Gastroesophageal sphincter (tissue), 4 donors: ENCODE data around the gene KLHL3. TPM values are rescaled to one million over a fixed set of nuclear protein-coding genes. Genes with fewer than 3 reads are reported as not detected.

Source experiments
- ATAC-seq: fragments of 150-250 bp; one replicate; pipeline ENCODE4 v1.9.1; 2016; ENCODE audit warnings: mild to moderate bottlenecking, moderate library complexity
- H3K27ac ChIP-seq, 4 donors: fragments of 200-600 bp; sonication (generic) in 3 of 4; 1 replicate in 3 of 4; 2 replicates in 1 of 4; pipeline ENCODE4 v1.5.1; 2016 to 2019
- H3K27me3 ChIP-seq: fragments of 200-600 bp; sonication (generic); one replicate; pipeline ENCODE4 v1.5.1; 2019
- H3K36me3 ChIP-seq, 2 donors: fragments of 200-600 bp; sonication (generic); one replicate each; pipeline ENCODE4 v1.5.1; 2019; ENCODE audit warnings: control low read depth in 1 of 2
- H3K4me1 ChIP-seq, 3 donors: fragments of 200-600 bp; sonication (generic); 1 replicate in 2 of 3; 2 replicates in 1 of 3; pipeline ENCODE4 v1.5.1; 2016 to 2019; ENCODE audit warnings: control low read depth in 2 of 3
- H3K4me3 ChIP-seq, 2 donors: fragments of 200-600 bp; sonication (generic); one replicate each; pipeline ENCODE4 v1.5.1; 2019; ENCODE audit warnings: mild to moderate bottlenecking in 1 of 2, moderate library complexity in 1 of 2
- H3K9me3 ChIP-seq, 3 donors: fragments of 200-600 bp; sonication (generic); one replicate each; pipeline ENCODE4 v1.5.1; 2017 to 2019; ENCODE audit warnings: control low read depth in 2 of 3
- CTCF ChIP-seq, 4 experiments: fragments of 200-600 bp in 2 of 4; fragments of 450-650 bp in 2 of 4; sonication (generic) in 1 of 4; IDR thresholded peaks; one replicate each; pipeline ENCODE4 v1.5.1; 2017 to 2019; ENCODE audit warnings: antibody characterized with exemption in 4 of 4, mild to moderate bottlenecking in 2 of 4, moderate library complexity in 2 of 4
- EP300 ChIP-seq: sonication (generic); formaldehyde crosslinking; IDR thresholded peaks from one replicate; pipeline ENCODE4 v1.6.1; 2017; ENCODE audit warnings: antibody characterized with exemption, mild to moderate bottlenecking
- POLR2A ChIP-seq, 2 donors: fragments of 450-650 bp; IDR thresholded peaks; one replicate each; pipeline ENCODE4 v1.6.1; 2017; ENCODE audit warnings: antibody characterized with exemption in 2 of 2, mild to moderate bottlenecking in 2 of 2, moderate library complexity in 1 of 2
- POLR2AphosphoS5 ChIP-seq: sonication (generic); formaldehyde crosslinking; IDR thresholded peaks from one replicate; pipeline ENCODE4 v1.6.1; 2017; ENCODE audit warnings: antibody characterized with exemption
- WGBS, 2 donors: methylation state at CpG; one replicate each; pipeline ENCODE4 v1.1.5; 2018; ENCODE audit warnings: low coverage in 1 of 2; 5-methylcytosine and 5-hydroxymethylcytosine counted together
- total RNA-seq, 4 donors: library from RNA; depleted of rRNA; stranded (reverse); fragments of >200 nt; gene quantifications; one replicate each; pipeline ENCODE4 v1.1.0, GENCODE V29; 2016

Gene KLHL3
- total RNA-seq, 4 donors from 2014 or later: 2.3 to 6.9 (median 5.4) TPM

- TF ChIP-seq POLR2AphosphoS5: no peak
- TF ChIP-seq POLR2A (IDR thresholded peaks at IDR 0.05): no peak
- TF ChIP-seq EP300: no peak
- no peak for TF ChIP-seq CTCF (IDR thresholded peaks at IDR 0.05)
- Histone ChIP-seq H3K4me1 (peaks cover 0 to 10% (median 3%) of the 10 kb centered on the region in 3 donors), H3K36me3 (peaks cover 0 to 41% of the 10 kb centered on the region in 2 donors), H3K9me3 (no peaks in the 10 kb centered on the region), H3K27me3 (no peaks in the 10 kb centered on the region), H3K4me3 (no peak overlapping the region), H3K27ac (no peak overlapping the region)
- ATAC-seq: no peak
- 49 to 73% methylated on average over 5 of the region's 5 CpGs for WGBS, 2 donors
These were observed 111.0 kb downstream of the KLHL3 start for GRCh38 chr5:137624786-137625349.

- Histone ChIP-seq H3K27ac (no peak overlapping the region), H3K27me3 (no peaks in the 10 kb centered on the region), H3K36me3 (peaks cover 0 to 36% of the 10 kb centered on the region in 2 donors), H3K4me1 (peaks cover 0 to 6% (median 3%) of the 10 kb centered on the region in 3 donors), H3K4me3 (no peak overlapping the region), H3K9me3 (no peaks in the 10 kb centered on the region)
- peak; percentile 57 for ATAC-seq
- WGBS, 2 donors: 83 to 94% methylated on average over 2 of the region's 5 CpGs
- no peak for TF ChIP-seq CTCF (IDR thresholded peaks at IDR 0.05)
- TF ChIP-seq POLR2A (IDR thresholded peaks at IDR 0.05): no peak
- TF ChIP-seq EP300: no peak
These were observed 113.0 kb downstream of the KLHL3 start for GRCh38 chr5:137622850-137623249.

- 54 to 85% methylated on average over 5 of the region's 10 CpGs for WGBS, 2 donors
- peak; percentile 40 for ATAC-seq
- H3K36me3 ChIP-seq: peaks cover 0 to 33% of the 10 kb centered on the region in 2 donors
- peaks cover 0 to 6% (median 3%) of the 10 kb centered on the region in 3 donors for H3K4me1 ChIP-seq
- H3K4me3 ChIP-seq: no peak overlapping the region
- H3K9me3 ChIP-seq: no peaks in the 10 kb centered on the region
- H3K27ac ChIP-seq: peak overlapping the region in 1 of 4 donors; percentile 17
- H3K27me3 ChIP-seq: no peaks in the 10 kb centered on the region
- TF ChIP-seq EP300 (no peak), POLR2A (IDR thresholded peaks at IDR 0.05) (no peak), CTCF (IDR thresholded peaks at IDR 0.05) (no peak), POLR2AphosphoS5 (no peak)
These were observed 113.7 kb downstream of the KLHL3 start for GRCh38 chr5:137621861-137622823.

- WGBS, 2 donors: 73% methylated on average over 2 of the region's 3 CpGs; no CpG with 5 or more reads in 1 of the 2 donors
- Histone ChIP-seq H3K27me3 (no peaks in the 10 kb centered on the region), H3K4me1 (peaks cover 0 to 6% (median 3%) of the 10 kb centered on the region in 3 donors), H3K36me3 (peaks cover 0 to 33% of the 10 kb centered on the region in 2 donors), H3K9me3 (no peaks in the 10 kb centered on the region), H3K4me3 (no peak overlapping the region), H3K27ac (no peak overlapping the region)
- no peak for TF ChIP-seq POLR2A (IDR thresholded peaks at IDR 0.05)
- TF ChIP-seq EP300: no peak
- ATAC-seq: no peak
These were observed 114.6 kb downstream of the KLHL3 start for GRCh38 chr5:137621306-137621705.

- no peak overlapping the region for H3K27ac ChIP-seq
- no peaks in the 10 kb centered on the region for H3K27me3 ChIP-seq
- TF ChIP-seq CTCF (IDR thresholded peaks at IDR 0.05) (no peak), POLR2AphosphoS5 (peak; percentile 34), EP300 (no peak), POLR2A (IDR thresholded peaks at IDR 0.05) (no peak)
- ATAC-seq: peak; percentile 60
- peaks cover 0 to 6% (median 3%) of the 10 kb centered on the region in 3 donors for H3K4me1 ChIP-seq
- H3K4me3 ChIP-seq: no peak overlapping the region
- peaks cover 0 to 25% of the 10 kb centered on the region in 2 donors for H3K36me3 ChIP-seq
- no peaks in the 10 kb centered on the region for H3K9me3 ChIP-seq
- 45 to 57% methylated on average over 8 to 11 of the region's 12 CpGs for WGBS, 2 donors
These were observed 116.6 kb downstream of the KLHL3 start for GRCh38 chr5:137619191-137619870.
